SK-N-SH (cell line): ENCODE data around the gene UPF3B. TPM values are rescaled to one million over a fixed set of nuclear protein-coding genes. Genes with fewer than 3 reads are reported as not detected.
"Not testable (repeated sequence)": the region's sequence is repeated elsewhere in the genome, so short reads cannot be mapped to it uniquely, and the experiment has no call there.

ENCODE experiments used
- CTCF ChIA-PET: fragments of 300-600, 350-600 bp; formaldehyde crosslinking; extraction: SDS; loops from one replicate; lab custom pipeline; 2021; lab: Yijun Ruan, JAX
- POLR2A ChIA-PET: fragments of 350-600 bp; sonication (Branson Sonifier 250); formaldehyde crosslinking; extraction: SDS; loops from one replicate; lab custom pipeline; 2020; ENCODE audit warnings: antibody characterized with exemption, inconsistent platforms; lab: Yijun Ruan, JAX
- DNase-seq: peaks from one replicate; pipeline ENCODE4 v3.0.0; 2012
- H2AFZ ChIP-seq: fragments of 200-600 bp; sonication (generic); 2 replicates; pipeline ENCODE4 v1.8.1; 2016; ENCODE audit warnings: antibody characterized with exemption, mild to moderate bottlenecking, low read depth
- H3F3A ChIP-seq: fragments of 200-600 bp; sonication (generic); replicated peaks from 2 replicates; pipeline ENCODE3; 2016; ENCODE audit warnings: antibody characterized with exemption, mild to moderate bottlenecking; ENCODE audit not compliant: insufficient read depth
- H3K27ac ChIP-seq, 2 experiments: fragments of 200-500 bp in 1 of 2; fragments of 200-600 bp in 1 of 2; sonication (Bioruptor generic) in 1 of 2; sonication (generic), shearing (Covaris generic) in 1 of 2; 2 replicates each; pipeline versions ENCODE4 v1.5.1 to v1.6.1; 2014 to 2016; ENCODE audit warnings: low read depth in 2 of 2, inconsistent platforms in 1 of 2, low read length in 1 of 2, mild to moderate bottlenecking in 1 of 2, mixed read lengths in 1 of 2
- H3K27me3 ChIP-seq: fragments of 200-600 bp; sonication (generic), shearing (Covaris generic); 2 replicates; pipeline ENCODE4 v1.6.1; 2016; ENCODE audit warnings: mixed run types; ENCODE audit not compliant: insufficient read depth
- H3K36me3 ChIP-seq, 2 experiments: fragments of 200-500 bp in 1 of 2; fragments of 200-600 bp in 1 of 2; sonication (Bioruptor generic) in 1 of 2; sonication (generic) in 1 of 2; replicated peaks in 1 of 2; 2 replicates each; pipeline versions ENCODE3 to v1.5.1; 2014 to 2016; ENCODE audit warnings: low read length in 1 of 2, mild to moderate bottlenecking in 1 of 2; ENCODE audit not compliant: insufficient read depth in 2 of 2, control insufficient read depth in 1 of 2
- H3K4me1 ChIP-seq, 2 experiments: fragments of 200-500 bp in 1 of 2; fragments of 200-600 bp in 1 of 2; sonication (Bioruptor generic) in 1 of 2; sonication (generic), shearing (Covaris generic) in 1 of 2; 2 replicates each; pipeline versions ENCODE4 v1.5.1 to v1.6.1; 2014 to 2016; ENCODE audit warnings: low read depth in 1 of 2, low read length in 1 of 2, mixed run types in 1 of 2; ENCODE audit not compliant: insufficient read depth in 2 of 2, control insufficient read depth in 1 of 2
- H3K4me2 ChIP-seq: fragments of 200-600 bp; sonication (generic), shearing (Covaris generic); 2 replicates; pipeline ENCODE4 v1.6.1; 2017; ENCODE audit warnings: mixed run types
- H3K4me3 ChIP-seq, 2 experiments: fragments of 200-500 bp in 1 of 2; fragments of 200-600 bp in 1 of 2; sonication (Bioruptor generic) in 1 of 2; sonication (generic), shearing (Covaris generic) in 1 of 2; 2 replicates each; pipeline versions ENCODE4 v1.5.1 to v1.8.1; 2014 to 2016; ENCODE audit warnings: low read depth in 2 of 2, inconsistent platforms in 1 of 2, low read length in 1 of 2, mild to moderate bottlenecking in 1 of 2, mixed read lengths in 1 of 2, moderate library complexity in 1 of 2
- H3K79me2 ChIP-seq: fragments of 200-600 bp; sonication (generic); 2 replicates; pipeline ENCODE4 v1.8.1; 2017; ENCODE audit warnings: mild to moderate bottlenecking; ENCODE audit not compliant: insufficient read depth
- H3K9ac ChIP-seq: fragments of 200-600 bp; sonication (generic); 2 replicates; pipeline ENCODE4 v1.6.1; 2017; ENCODE audit warnings: mixed run types
- H3K9me2 ChIP-seq: fragments of 200-600 bp; sonication (generic); 2 replicates; pipeline ENCODE4 v1.6.1; 2017; ENCODE audit warnings: mixed run types
- H3K9me3 ChIP-seq: fragments of 200-600 bp; sonication (generic); 2 replicates; pipeline ENCODE4 v1.6.1; 2017; ENCODE audit warnings: mixed run types, mild to moderate bottlenecking, moderate library complexity
- H4K20me1 ChIP-seq: fragments of 200-600 bp; sonication (generic); 2 replicates; pipeline ENCODE4 v1.6.1; 2017; ENCODE audit warnings: mild to moderate bottlenecking, mixed run types; ENCODE audit not compliant: insufficient read depth
- CHD2 ChIP-seq: fragments of 150-350 bp; IDR thresholded peaks from 2 replicates; pipeline ENCODE4 v1.6.1; 2018; ENCODE audit warnings: low read length; ENCODE audit not compliant: partially characterized antibody
- EP300 ChIP-seq, 2 experiments: IDR thresholded peaks; 2 replicates each; pipeline versions ENCODE4 v1.4.0 to v1.6.1; 2012; ENCODE audit warnings: borderline replicate concordance in 1 of 2, low read depth in 1 of 2, low read length in 1 of 2
- FOSL2 ChIP-seq: IDR thresholded peaks from 2 replicates; pipeline ENCODE4 v1.4.0; 2012; ENCODE audit warnings: low read depth, mild to moderate bottlenecking, moderate library complexity, borderline replicate concordance
- FOXJ3 ChIP-seq: sonication (generic); formaldehyde crosslinking; IDR thresholded peaks from 2 replicates; pipeline ENCODE4 v1.5.1; 2020; ENCODE audit warnings: mild to moderate bottlenecking, missing genetic modification reagents
- GATA2 ChIP-seq: sonication (generic); formaldehyde crosslinking; IDR thresholded peaks from 2 replicates; pipeline ENCODE4 v1.5.0; 2020; ENCODE audit warnings: mild to moderate bottlenecking, missing genetic modification reagents
- MXI1 ChIP-seq: IDR thresholded peaks from 2 replicates; pipeline ENCODE4 v1.6.1; 2012; ENCODE audit warnings: mild to moderate bottlenecking, low read depth, low read length, improper control_type of control experiment
- POLR2AphosphoS5 ChIP-seq: IDR thresholded peaks from 2 replicates; pipeline ENCODE4 v1.6.1; 2012; ENCODE audit warnings: low read depth, low read length
- RAD21 ChIP-seq: IDR thresholded peaks from 2 replicates; pipeline ENCODE4 v1.6.1; 2012; ENCODE audit warnings: mild to moderate bottlenecking, low read length
- TCF12 ChIP-seq: IDR thresholded peaks from 2 replicates; pipeline ENCODE4 v1.4.0; 2012
- TEAD4 ChIP-seq: IDR thresholded peaks from 2 replicates; pipeline ENCODE4 v1.4.0; 2012; ENCODE audit warnings: mild to moderate bottlenecking, borderline replicate concordance; ENCODE audit not compliant: insufficient read depth
- YY1 ChIP-seq: IDR thresholded peaks from 2 replicates; pipeline ENCODE4 v1.4.0; 2012; ENCODE audit warnings: low read depth, mild to moderate bottlenecking
- WGBS: methylation state at CpG from one replicate; pipeline ENCODE4 v1.1.6; 2017; ENCODE audit warnings: low lambda C conversion rate; 5-methylcytosine and 5-hydroxymethylcytosine counted together
- polyA plus RNA-seq, 3 experiments: library from polyadenylated mRNA; depleted of rRNA; stranded (reverse); fragments of >200 nt; gene quantifications; 2 replicates each; pipeline ENCODE4 v1.2.3, GENCODE V29; 2012
- TF ChIP-seq, protein P1 (sequence below): IDR thresholded peaks from 2 replicates; pipeline ENCODE4; 2012
- TF ChIP-seq, protein P2 (sequence below): IDR thresholded peaks from 2 replicates; pipeline ENCODE4 v1.4.0; 2012; ENCODE audit warnings: low read depth, borderline replicate concordance
- TF ChIP-seq, protein P3 (sequence below): IDR thresholded peaks from 2 replicates; pipeline ENCODE4 v1.4.0; 2012; ENCODE audit warnings: low read depth, borderline replicate concordance
- TF ChIP-seq, protein P4 (sequence below): IDR thresholded peaks from 2 replicates; pipeline ENCODE4 v1.4.0; 2012; ENCODE audit warnings: low read depth

UPF3B gene
- polyA plus RNA-seq, 1 of the 3 experiments (the other 2 are of a cell fraction) = 8.9 TPM

DNA sequence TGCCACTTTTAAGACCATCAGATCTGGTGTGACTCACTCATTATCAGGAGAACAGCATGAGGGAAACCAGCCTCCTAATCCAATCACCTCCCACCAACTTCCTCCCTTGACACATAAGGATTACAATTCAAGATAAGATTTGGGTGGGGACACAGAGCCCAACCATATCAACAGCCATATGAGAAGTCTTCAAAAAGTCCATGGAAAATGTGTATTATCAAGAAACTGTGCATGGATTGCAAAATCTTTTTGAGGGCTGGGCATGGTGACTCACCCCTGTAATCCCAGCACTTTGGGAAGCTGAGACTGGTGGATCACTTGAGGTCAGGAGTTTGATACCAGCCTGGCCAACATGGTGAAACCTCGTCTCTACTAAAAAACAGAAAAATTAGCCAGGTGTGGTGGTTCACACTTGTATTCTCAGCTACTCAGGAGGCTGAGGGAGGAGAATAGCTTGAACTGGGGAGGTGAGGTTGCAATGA, 43.5 kb downstream of the UPF3B start (continued):
- TF ChIP-seq EP300 (IDR thresholded peaks at IDR 0.05; ENCODE audit: borderline replicate concordance in 1 of 2, low read depth in 1 of 2, low read length in 1 of 2) = no peak
- TF ChIP-seq MXI1 = no peak
- TF ChIP-seq, protein P1, sequence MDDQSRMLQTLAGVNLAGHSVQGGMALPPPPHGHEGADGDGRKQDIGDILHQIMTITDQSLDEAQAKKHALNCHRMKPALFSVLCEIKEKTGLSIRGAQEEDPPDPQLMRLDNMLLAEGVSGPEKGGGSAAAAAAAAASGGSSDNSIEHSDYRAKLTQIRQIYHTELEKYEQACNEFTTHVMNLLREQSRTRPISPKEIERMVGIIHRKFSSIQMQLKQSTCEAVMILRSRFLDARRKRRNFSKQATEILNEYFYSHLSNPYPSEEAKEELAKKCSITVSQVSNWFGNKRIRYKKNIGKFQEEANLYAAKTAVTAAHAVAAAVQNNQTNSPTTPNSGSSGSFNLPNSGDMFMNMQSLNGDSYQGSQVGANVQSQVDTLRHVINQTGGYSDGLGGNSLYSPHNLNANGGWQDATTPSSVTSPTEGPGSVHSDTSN = no peak

DNA sequence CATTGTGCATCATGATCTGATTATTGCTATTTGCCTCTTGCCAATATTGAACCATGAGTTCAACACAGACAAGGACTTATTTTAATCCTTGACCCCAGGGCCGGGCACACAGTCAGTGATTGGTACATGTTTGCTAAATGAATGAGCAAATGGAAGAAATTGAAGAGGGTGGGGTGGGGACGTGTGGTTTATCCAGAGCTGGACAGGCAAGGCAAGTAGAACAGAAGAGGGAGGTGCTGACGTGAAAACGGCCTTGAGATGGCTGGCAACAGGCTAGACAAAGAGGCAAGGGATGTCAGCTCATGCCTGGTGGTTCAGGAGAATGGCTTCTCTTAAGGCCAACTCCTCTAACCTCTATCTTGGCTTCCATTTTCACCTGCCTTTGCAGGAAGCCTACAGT, 44.3 kb downstream of the UPF3B start:
- H3K9me2 ChIP-seq, POLR2A ChIA-PET, H3K9me3 ChIP-seq, H3F3A ChIP-seq, DNase-seq, H4K20me1 ChIP-seq, H3K4me2 ChIP-seq, H3K27me3 ChIP-seq, H3K27ac ChIP-seq, H3K4me3 ChIP-seq, H3K9ac ChIP-seq, H3K4me1 ChIP-seq, H2AFZ ChIP-seq, H3K79me2 ChIP-seq, H3K36me3 ChIP-seq: not testable (repeated sequence)
- CTCF ChIA-PET = interaction anchor here (0.6 to 0.9 kb wide), 2 partner anchors 70 to 130 kb away, joined by 3 read pairs; no protein-coding TSS in a partner anchor
- WGBS = no CpG with 5 or more reads among the region's 4 CpGs

DNA sequence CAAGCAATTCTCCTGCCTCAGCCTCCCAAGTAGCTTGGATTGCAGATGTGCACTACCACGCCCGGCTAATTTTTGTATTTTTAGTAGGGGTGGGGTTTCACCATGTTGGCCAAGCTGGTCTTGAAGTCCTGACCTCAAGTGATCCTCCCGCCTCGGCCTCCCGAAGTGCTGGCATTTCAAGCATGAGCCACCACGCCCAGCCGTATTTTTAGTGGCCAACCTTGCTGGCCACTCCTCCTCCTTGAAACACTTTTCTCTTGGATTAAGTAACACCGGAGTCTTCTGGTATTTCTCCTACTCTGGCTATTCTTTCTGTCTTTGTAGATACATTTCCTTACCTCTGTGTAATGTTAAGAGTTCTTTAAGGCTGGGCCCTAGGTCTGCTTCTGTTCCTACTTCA, 50.2 kb downstream of the UPF3B start:
- Histone ChIP-seq H3K4me1 (no peaks in the 10 kb centered on the region), H4K20me1 (no peaks in the 10 kb centered on the region), H3K36me3 (no peaks in the 10 kb centered on the region), H3K9me2 (no peaks in the 10 kb centered on the region), H3K79me2 (no peaks in the 10 kb centered on the region), H3K9ac (no peak overlapping the region), H3K9me3 (no peaks in the 10 kb centered on the region), H3K4me3 (no peak overlapping the region), H3F3A (no peaks in the 10 kb centered on the region), H3K27me3 (no peaks in the 10 kb centered on the region; the same call in 1 of the 2 replicates), H3K27ac (no peak overlapping the region), H3K4me2 (no peak overlapping the region), H2AFZ (no peak overlapping the region)
- 85% methylated on average over 7 of the region's 8 CpGs for WGBS
- no peak for DNase-seq
- TF ChIP-seq FOXJ3 = no peak
- TF ChIP-seq, protein P2, sequence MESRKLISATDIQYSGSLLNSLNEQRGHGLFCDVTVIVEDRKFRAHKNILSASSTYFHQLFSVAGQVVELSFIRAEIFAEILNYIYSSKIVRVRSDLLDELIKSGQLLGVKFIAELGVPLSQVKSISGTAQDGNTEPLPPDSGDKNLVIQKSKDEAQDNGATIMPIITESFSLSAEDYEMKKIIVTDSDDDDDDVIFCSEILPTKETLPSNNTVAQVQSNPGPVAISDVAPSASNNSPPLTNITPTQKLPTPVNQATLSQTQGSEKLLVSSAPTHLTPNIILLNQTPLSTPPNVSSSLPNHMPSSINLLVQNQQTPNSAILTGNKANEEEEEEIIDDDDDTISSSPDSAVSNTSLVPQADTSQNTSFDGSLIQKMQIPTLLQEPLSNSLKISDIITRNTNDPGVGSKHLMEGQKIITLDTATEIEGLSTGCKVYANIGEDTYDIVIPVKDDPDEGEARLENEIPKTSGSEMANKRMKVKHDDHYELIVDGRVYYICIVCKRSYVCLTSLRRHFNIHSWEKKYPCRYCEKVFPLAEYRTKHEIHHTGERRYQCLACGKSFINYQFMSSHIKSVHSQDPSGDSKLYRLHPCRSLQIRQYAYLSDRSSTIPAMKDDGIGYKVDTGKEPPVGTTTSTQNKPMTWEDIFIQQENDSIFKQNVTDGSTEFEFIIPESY = no peak
- no peak for TF ChIP-seq TCF12
- no peak for TF ChIP-seq CHD2
- TF ChIP-seq, protein P3, sequence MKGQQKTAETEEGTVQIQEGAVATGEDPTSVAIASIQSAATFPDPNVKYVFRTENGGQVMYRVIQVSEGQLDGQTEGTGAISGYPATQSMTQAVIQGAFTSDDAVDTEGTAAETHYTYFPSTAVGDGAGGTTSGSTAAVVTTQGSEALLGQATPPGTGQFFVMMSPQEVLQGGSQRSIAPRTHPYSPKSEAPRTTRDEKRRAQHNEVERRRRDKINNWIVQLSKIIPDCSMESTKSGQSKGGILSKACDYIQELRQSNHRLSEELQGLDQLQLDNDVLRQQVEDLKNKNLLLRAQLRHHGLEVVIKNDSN = no peak
- TF ChIP-seq, protein P4, sequence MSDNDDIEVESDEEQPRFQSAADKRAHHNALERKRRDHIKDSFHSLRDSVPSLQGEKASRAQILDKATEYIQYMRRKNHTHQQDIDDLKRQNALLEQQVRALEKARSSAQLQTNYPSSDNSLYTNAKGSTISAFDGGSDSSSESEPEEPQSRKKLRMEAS = no peak
- TF ChIP-seq FOSL2 = no peak
- no peak for TF ChIP-seq TEAD4
- no peak for TF ChIP-seq YY1
- no peak for TF ChIP-seq POLR2AphosphoS5
- TF ChIP-seq GATA2 (CRISPR knock-in tag) = no peak
- TF ChIP-seq RAD21 = no peak
- CTCF ChIA-PET = no interaction called here
- POLR2A ChIA-PET = no interaction called here
